Stimulated activated CD8-positive, alpha-beta memory T cell treated with anti-CD3 and anti-CD28 coated beads, Interleukin-4, amount 100 ng/mL, for 24 hours (primary cell): ENCODE results near the gene MYO7B.

Source experiments
- DNase-seq: peaks from one replicate; pipeline ENCODE4 v3.0.0-alpha.2; 2020; ENCODE audit warnings: low read depth

MYO7B gene

DNA sequence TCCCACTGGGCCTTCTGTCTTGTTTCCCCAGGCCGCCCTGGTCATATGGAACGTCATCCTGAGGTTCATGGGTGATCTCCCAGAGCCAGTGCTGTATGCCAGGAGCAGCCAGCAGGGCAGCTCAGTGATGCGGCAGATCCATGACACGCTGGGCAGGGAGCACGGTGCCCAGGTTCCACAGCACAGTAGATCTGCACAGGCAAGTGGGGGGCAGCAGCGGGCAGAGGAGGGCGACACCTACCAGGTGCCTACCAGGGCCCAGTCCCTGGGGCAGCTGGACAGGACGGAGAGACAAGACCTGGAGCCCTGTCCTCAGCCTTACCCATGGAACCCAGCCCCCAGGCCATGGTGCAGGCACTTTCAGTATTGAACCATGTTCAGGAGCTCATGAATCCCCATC is 74.3 kb downstream of the MYO7B start:
- no peak for DNase-seq

DNA sequence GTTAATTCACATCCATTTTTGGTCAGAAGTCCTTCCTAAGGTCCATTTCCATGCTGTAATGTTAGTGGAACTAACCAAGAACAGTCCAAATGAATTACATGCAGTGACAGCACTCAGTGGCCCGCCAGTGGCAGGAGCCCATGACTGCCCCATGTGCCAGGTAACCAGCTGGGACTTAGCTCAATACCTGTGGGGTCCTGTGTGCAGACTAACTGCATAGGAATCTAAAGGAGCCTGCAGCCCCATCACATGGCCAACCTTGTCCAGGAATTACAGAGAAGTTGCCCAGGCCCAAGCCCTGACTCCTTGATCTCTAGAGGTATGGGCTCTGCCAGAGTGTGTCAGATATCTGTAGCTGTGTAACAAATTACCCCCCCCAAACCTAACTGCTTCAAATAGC is 75.1 kb downstream of the MYO7B start:
- DNase-seq: no peak

DNA sequence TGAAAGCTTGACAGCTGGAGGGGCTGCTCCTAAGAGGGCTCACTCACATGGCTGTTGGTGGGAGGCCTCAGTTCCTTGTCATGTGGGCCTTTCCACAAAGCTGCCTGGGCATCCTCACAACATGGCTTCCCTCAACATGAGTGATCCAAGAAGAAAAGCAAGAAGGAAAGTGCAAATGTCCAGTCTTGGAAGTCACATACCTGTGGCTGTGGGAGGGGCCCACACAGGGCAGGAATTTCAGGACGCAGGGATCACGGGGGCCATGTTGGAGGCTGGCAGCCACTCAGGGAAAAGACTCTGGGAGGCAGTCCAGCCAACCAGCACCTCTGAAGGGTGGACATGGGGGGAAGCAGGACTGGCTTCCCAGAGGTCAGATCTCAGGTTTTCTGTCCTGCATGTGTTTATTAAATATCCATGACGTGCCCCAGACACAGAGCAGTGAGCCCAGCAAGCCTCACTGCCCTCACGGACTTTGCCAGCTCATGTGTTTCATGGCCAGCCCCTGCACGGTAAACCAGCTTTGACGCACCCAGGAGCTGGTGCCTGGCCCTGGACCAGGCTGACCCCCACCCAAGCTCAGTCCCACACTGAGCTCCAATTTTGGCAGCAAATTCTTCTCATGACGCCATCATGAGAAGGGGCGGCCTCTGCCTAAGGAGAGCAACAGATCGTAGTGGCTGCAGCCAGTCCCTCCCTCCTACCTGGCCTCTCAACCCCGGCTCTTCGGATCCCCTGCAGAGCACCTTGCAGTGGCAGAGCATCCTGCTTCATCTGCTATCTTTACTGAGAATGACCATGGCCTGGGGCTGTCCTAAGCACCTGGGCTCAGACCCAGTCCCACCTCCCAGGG is 75.8 kb downstream of the MYO7B start:
- no peak for DNase-seq

DNA sequence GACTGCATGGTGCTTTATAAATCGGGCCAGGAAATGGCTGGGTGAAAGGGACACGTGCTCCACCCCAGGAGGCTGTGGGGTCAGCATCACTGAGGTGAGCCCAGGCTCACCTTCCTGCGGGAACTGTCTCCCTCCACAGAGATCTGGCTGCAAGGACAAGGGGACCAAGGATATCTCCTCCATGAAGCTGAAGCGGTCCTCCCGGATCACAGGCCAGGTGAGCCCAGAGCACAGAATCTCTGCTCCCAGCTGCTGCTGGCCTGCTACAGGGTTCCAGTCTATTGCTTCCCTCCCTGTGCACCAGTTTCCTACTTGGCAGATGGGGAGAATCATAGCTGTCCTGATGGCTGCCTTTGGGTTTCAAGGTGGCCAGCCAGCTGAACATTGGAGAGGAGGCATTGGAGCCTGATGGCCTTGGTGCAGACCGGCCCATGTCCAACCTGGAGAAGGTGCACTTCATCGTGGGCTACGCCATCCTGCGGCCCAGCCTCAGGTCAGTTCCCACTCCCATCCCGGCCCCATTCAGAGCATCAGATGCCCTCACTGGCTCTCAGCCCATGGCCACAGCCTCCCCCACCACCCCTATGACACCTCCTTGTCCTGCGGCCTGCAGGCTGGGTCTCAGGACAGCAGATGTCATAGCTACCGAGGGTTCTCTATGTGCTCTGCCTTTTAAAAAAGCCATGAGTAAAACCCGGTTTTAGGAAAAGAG is 76.8 kb downstream of the MYO7B start:
- no peak for DNase-seq

DNA sequence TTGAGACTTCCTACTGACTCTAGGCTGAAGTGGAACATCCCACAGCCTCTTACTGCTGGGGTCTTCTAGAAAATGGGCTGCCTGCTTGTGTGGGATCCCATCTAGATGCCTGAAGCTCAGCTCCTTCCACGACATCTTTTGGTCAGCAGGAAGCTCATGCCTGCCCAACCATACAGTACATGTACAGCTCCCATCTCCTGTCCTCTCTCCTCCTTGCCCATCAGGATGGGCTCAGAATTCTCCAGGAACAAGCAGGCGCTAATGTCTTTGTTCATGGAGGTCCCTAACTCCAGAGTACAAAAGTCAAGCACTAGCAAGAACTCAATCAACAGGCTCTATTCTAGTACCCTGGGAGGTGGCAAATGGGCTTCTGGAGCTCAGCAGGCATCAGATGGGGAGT is 78.8 kb downstream of the MYO7B start:
- no peak for DNase-seq

DNA sequence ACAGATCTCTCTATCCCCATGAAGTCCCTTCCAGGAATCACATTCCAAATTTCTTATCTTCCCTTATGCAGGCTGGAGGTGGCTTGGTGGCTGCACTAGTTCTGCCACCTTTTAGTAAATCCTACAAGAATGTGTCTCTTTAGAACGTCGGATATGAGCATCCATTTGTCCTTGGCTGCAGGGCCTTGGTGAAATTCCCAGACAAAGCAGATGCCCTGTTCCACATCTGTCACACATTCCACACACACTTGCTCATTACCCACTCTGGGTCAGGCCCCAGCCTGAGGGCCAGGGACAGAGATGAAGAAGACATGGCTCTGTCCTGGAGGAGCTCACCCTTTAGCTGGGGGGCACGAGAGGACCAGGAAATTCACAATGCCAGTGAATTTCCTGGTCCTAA is 79.2 kb downstream of the MYO7B start:
- no peak for DNase-seq

DNA sequence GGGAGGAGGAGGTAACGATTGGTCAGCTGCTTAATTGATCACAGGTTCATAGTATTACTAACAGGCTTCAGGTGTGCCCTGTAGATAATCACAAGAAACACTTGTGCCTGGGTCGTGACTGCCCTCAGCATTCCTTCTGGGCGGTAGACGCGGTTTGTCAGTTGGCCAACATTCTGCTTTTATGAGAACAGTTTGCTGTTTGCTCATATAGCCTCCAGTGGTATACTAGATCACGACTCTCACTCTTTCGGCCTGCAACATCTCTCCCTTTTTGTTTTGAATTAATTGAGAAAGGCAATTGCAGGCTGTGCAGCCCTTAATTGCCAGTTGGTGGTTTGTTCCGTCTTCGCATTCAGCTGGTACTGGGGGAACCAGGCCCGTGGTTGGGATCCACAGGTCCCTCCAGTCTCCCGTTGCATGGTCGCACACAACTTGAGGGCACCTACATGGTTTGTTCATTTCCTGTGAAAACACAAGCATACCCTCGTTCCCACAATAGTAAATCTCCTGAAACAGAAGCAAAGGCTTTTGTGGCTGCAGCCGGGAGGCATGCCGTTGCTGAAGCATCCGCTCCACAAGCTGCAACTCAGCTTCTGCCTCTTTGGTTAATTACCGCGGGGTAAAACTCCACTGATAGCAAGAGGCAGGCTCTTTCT is 80.2 kb downstream of the MYO7B start:
- DNase-seq: no peak

DNA sequence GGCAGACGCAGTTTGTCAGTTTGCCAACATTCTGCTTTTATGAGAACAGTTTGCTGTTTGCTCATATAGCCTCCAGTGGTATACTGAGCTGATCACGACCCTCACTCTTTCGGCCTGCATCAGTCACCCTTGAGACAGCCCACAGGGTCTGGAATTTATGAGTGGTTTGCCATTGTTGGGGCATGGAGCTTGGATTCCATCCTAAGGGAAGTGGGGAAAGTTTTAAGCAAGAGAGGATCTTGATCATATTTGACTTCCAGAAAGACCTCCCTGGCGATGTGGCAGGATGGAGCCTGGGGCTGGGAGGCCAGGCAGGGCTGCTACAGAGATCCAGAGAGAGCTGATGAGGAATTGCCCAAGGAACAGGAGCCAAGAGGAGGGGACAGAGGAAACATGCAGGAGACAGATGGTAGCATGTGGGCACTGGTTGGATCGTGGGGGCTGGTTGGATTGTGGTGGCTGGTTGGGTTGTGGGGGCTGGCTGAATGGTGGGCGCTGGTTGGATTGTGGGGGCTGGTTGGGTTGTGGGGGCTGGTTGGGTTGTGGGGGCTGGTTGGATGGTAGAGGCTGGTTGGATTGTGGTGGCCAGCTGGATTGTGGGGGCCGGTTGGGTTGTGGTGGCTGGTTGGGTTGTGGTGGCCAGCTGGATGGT is 83.2 kb downstream of the MYO7B start:
- DNase-seq: no peak

DNA sequence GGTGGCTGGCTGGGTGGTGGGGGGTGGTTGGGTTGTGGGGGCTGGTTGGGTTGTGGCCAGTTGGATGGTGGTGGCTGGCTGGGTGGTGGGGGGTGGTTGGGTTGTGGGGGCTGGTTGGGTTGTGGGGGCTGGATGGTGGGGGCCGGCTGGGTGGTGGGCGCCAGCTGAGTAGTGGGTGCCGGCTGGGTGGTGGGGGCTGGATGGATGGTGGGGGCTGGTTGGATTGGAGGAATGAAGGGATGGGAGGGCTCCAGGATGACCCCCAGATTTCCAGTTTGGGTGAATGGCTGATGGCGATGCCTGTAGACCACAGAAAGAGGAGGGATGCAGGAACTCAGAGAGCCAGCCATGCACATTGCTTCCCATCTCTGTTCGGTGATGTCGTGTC is 83.7 kb downstream of the MYO7B start:
- no peak for DNase-seq

DNA sequence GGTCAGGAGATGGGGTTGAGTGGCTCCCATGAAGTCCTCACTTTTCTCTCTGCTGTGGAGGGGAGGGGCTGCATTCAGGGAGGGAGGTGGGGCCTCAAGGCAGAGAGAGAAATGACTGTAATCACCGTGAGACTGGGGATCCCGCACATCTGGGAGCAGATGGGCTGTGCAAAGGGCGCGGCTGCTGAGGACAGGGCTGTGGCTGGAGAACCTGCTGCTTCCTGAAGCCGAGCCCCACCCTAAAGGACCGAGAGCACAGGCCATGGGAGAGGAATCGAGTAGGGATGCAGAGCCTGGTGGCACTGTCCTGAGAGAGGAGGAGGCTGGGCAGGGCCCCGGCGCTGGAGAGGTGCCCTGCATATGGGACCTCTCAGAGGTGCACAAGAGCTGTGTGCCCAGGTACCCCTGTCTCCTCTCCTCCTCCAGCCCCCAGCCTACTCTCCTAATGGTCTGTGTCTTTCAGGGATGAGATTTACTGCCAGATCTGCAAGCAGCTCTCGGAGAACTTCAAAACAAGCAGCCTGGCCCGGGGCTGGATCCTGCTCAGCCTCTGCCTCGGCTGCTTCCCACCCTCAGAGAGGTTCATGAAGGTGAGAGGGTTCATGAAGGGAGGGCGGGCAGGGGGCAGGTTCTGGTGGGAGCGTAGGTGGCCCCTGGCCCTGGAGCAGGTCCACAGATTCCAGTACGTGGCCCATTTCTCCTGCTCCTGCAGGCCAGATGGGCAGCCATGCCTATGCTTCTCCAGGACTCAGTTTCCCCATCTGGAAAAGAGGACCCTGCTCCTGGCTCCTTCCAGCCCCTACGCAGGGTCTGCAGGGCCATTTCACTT is 84.6 kb downstream of the MYO7B start:
- no peak for DNase-seq

DNA sequence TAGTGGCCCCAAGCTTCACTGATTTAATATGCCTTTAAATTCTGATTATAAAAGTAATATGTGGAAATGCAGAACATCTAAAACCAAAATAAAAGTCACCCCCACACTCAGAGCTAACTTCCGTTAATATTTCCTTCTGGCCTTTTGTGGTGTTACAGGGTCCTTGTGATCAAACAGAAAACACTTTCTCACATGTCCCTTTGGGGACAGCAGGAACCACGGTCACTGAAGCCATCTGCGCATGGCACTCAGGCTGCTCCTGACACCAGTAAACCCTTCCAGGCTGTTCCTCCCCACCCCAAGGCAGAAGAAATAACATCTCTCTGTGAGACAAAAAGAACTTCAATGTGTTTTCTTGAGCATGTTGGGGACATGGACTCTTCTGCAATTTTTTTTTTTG is 85.4 kb downstream of the MYO7B start:
- DNase-seq: no peak

DNA sequence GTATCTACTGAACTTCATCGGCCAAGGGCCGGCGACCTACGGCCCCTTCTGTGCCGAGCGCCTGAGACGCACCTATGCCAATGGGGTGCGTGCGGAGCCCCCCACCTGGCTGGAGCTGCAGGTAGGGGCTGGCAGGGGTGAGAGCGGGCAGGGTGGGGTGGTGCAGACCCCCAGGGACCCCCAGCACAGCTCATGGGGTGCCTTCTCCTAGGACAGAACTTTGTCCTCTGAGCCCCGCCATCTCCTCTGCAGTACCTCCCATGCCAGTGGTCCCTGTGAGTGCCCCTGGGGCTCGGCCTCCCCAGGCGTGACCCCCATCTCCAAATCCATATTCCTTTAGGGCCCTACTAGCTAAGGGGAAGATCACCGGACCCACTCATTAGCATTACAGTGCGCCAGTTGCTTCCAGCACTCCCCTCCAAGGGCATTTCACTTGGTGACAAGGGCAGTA is 86.5 kb downstream of the MYO7B start:
- DNase-seq: no peak

DNA sequence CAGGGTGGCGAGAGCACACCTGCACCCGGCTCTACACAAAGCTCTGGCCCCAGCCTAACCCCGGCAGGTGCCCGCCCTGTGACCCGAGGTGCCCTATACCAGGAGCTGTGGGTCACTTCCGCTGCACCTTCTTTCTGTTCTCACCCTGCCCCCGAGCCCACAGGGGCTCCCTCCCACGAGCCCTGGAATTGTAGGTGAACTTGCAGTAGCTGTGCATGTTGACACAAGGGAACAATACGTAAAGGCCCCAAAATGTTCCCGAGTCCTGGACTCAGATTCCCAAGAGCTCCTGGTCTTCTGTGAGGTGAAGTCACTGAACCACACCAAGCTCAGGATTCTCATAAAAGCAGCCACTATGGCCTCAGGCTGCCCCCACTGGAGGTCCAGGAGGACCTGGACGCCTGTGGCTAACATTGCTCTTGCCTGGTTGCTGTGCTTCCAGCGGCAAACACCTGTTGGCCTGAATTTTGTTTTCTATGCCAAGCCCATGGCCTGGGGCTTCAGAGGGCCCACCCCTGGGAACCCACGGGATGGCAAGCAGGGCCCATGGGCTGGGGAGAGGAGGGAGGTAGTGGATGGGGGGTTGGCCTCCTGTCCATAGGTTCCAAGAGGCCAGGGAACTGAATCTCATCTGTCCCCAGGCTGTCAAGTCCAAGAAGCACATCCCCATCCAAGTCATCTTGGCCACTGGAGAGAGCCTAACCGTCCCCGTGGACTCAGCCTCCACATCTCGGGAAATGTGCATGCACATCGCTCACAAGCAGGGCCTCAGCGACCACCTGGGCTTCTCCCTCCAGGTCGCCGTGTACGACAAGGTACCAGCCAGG is 87.3 kb downstream of the MYO7B start:
- no peak for DNase-seq

DNA sequence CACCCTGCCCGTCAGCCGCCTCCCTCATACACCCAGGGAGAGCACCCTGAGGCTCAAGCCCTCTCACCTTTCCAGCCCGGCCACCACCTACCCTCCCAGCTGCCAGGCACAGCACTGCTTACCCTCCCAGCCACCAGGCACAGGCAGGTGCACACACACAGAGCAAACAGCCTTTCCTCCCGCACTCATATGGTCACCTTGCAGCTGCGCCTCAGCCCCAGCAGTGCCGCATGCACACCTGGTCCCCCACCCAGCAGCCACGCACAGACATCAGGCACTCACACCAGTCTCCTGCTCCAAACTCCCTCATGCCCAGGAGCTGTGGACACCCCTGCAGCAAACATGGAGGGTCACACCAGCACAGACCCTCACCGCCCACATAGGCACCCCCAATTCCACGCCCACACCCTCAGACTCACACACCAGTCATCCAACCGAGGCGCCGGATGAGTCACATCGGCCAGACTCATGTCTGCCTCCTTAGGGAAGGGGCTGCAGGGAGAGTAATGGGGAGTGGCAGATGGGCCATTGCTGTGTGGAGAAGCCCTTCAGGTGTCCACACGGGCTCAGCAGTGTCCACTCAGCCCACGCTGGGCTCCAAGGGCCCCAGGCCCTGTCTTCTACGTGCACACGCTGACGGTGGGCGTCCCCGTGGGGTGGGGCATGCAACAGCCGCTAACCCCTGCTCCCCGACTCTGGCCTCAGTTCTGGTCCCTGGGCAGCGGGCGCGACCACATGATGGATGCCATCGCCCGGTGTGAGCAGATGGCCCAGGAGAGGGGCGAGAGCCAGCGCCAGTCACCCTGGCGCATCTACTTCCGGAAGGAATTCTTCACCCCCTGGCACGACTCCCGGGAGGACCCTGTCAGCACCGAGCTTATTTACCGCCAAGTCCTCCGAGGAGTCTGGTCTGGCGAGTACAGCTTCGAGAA is 88.2 kb downstream of the MYO7B start:
- DNase-seq: no peak

DNA sequence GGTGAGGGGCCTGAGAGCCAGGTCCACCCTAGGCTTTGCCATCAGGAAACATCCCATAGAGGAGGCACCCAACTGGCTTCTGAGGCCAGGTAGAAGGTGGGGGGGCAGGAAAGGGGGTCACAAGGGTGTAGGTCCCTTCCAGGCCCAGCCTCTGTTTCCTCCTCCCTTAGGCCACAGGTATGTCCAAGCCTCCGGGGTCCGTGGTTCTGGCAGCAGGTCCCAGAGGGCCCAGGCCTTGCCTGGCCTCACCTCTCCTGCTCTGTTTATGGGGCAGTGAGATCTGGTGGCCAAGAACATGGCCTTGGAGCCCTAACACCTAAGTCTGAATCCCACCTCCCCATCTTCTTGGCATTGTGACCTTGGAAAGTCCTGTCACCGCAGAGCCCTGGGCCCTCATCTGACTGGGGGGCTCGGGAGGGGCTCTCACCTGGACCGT is 88.9 kb downstream of the MYO7B start:
- DNase-seq: no peak

DNA sequence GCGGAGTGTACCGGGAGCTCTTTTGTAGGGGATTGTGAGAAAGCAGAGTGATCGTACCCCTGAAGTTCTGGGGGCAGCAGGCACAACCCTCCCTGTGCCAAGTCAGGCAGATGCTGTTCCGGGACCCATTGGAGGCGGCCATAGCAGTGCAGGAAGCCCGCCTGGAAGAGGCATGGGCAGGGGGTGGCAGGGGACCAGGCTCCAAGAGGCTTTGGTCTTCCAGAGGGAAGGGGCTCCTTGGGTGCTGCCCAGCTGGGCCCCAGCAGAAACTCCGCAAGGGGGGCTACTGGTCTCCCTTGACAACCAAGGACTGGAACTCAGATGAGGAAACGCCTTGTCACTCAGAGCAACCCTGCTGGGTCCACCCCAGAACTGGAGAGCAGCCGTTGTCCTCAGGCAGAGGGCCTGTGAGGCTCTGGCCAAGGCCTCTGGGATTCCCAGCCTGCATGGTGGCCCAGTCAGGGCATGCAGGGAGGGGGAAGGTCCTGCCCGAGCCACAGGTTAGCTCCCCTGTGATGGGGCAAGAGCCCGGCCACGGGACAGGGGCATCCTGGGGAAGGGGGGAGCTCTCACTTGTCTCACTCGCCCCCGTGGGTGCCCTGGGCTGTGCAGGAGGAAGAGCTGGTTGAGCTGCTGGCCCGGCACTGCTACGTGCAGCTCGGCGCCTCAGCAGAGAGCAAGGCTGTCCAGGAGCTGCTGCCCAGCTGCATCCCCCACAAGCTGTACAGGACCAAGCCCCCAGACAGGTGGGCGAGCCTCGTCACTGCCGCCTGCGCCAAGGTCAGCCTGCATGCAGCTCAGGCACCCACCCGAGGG is 89.5 kb downstream of the MYO7B start:
- no peak for DNase-seq

DNA sequence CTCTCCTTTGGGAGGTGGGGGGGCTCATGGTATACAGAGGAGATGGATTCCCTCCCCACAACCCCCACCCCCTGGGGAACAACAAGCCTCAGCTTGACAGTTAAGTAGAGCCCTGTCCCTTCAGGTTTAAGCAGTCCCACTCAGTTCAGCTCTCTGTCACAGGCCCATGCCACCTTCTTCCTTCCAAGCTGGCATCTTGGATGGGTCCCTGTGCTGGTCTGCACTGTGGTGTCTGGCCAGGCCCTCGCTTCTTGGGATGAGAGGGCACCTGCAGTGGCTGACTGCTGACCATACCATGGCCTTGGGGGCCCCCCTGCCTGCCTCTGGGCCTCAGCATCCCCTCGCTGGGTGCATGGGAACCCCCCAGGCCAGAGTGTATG is 90.1 kb downstream of the MYO7B start:
- DNase-seq: no peak

DNA sequence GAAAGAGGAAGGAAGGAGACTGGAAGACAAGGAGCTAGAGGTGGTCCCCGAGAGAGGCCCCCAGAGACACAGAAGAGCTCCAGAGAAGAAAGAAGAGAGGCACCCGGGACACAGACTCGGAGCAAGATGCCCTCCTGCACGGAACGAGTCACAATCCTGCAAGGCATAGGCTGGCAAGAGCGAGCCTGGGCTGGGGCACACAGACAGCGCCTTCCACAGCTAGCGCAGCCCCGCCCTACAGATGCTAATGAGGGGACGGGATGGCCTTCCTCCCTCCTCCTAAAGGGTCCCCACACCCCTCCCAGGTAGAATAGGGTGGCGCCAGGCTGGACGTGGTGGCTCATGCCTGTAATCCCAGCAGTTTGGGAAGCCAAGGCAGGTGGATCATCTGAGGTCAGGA is 90.7 kb downstream of the MYO7B start:
- DNase-seq: no peak
